A673 (cell line): Measurements from ENCODE around the gene SHANK1.

Experiments
- EZH2 ChIP-seq: fragments of 200-600 bp; sonication (generic); IDR thresholded peaks from 2 replicates; pipeline ENCODE4 v1.6.1; 2017; ENCODE audit warnings: borderline replicate concordance, low read depth, mild to moderate bottlenecking, mixed read lengths, antibody characterized with exemption, low read length; ENCODE audit not compliant: poor library complexity, severe bottlenecking
- TF ChIP-seq, protein P1 (sequence below): fragments of 300-800, 200-600 bp; sonication (generic); conservative IDR thresholded peaks from 2 replicates; pipeline ENCODE4 v1.5.1; 2017; ENCODE audit warnings: low read depth, mild to moderate bottlenecking, antibody characterized with exemption, low read length, moderate library complexity, mixed read lengths

GRCh38 chr19:50676625-50677197, 42.9 kb downstream of the SHANK1 start:
- TF ChIP-seq, protein P1, sequence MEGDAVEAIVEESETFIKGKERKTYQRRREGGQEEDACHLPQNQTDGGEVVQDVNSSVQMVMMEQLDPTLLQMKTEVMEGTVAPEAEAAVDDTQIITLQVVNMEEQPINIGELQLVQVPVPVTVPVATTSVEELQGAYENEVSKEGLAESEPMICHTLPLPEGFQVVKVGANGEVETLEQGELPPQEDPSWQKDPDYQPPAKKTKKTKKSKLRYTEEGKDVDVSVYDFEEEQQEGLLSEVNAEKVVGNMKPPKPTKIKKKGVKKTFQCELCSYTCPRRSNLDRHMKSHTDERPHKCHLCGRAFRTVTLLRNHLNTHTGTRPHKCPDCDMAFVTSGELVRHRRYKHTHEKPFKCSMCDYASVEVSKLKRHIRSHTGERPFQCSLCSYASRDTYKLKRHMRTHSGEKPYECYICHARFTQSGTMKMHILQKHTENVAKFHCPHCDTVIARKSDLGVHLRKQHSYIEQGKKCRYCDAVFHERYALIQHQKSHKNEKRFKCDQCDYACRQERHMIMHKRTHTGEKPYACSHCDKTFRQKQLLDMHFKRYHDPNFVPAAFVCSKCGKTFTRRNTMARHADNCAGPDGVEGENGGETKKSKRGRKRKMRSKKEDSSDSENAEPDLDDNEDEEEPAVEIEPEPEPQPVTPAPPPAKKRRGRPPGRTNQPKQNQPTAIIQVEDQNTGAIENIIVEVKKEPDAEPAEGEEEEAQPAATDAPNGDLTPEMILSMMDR = no peak
- no peak for TF ChIP-seq EZH2
